ENCODE measurements around the gene WDR35.
"Not testable (repeated sequence)": the region's sequence is repeated elsewhere in the genome, so short reads cannot be mapped to it uniquely, and the experiment has no call there.

The WDR35 gene

DNA sequence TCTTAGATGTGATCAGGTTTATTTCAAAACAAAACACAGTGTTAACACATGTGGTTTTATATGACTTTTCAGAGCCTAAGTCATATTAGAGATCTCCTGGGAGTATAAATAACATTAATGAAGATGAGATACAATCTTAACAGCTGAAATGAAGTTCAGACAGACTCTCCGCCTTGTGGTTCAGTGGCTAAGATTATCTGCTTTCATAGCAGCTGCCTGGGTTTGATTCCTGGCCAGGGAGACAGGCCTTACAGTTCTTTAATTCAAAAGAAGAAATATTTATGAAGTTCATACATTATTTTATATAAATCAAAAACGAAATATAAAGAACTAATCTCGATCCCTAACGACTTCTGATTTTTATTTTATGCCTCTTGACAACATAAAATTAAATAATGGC lies 52.9 kb downstream of the WDR35 start:
- DNase-seq = no peak

DNA sequence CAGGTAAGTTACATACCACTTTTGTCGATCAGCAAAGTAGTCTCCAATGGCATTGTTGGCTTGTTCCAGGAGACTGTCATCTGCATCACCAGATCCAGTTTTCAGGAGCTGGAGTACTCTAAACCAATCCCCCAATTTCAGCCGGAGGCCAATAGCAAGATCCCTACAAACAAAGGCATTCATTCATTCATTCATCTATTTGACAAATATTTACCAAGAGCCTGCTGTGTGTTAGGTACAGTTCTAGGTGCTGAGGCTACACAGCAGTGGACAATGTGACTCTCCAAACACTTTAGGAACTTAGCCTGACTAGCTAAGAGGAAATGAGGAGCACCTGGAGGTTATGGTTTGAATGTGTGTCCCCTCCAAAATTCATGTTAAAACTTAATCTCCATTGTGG lies 53.7 kb downstream of the WDR35 start:
- no peak for DNase-seq

GRCh38 chr2:19933351-19933981 lies 56.4 kb downstream of the WDR35 start:
- no peak for DNase-seq

- DNase-seq = no peak
Measured at GRCh38 chr2:19932928-19933327, 57.0 kb downstream of the WDR35 start.

- DNase-seq = no peak
Measured at GRCh38 chr2:19929226-19929625, 60.7 kb downstream of the WDR35 start.

DNA sequence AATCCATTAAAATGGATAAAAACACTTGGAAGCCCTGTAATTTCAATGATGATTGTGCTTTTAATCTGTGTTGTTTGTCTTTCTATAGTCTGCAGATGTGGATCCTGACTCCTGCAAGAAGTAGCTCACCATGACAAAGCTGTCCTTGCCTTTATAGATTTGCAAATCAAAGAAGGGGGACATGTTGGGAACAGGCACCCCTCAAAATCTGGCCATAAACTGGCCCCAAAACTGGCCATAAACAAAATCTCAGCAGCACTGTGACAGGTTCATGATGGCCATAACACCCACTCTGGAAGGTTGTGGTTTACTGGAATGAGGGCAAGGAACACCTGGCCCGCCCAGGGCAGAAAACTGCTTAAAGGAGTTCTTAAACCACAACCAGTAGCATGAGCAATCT lies 62.1 kb downstream of the WDR35 start:
- DNase-seq = peak; percentile 13

DNA sequence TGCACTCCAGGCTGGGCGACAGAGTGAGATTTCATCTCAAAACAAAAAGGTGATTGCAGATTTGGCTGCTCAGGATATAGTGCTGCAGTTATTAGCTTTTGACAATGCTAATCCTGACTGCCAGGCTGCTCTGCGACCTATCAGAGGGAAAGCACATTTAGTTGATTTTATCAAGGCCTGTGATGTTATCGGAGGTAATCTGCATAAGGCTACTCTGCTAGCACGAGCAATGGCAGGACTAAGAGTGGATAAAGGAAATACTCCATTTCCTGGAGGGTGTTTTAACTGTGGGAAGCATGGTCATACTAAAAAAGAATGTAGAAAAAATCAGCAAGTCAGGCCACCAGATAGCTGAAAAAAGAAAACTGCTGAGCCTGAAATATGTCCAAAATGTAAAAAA lies 65.4 kb downstream of the WDR35 start:
- DNase-seq = not testable (repeated sequence)

DNA sequence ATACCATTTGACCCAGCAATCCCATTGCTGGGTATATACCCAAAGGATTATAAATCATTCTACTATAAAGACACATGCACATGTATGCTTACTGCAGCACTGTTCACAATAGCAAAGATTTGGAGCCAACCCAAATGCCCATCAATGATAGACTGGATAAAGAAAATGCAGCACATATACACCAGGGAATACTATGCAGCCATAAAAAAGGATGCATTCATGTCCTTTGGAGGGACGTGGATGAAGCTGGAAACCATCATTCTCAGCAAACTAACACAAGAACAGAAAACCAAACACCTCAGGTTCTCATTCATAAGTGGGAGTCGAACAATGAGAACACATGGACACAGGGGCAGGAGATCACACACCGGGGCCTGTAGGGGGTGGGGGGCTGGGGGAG lies 67.7 kb downstream of the WDR35 start:
- not testable (repeated sequence) for DNase-seq

DNA sequence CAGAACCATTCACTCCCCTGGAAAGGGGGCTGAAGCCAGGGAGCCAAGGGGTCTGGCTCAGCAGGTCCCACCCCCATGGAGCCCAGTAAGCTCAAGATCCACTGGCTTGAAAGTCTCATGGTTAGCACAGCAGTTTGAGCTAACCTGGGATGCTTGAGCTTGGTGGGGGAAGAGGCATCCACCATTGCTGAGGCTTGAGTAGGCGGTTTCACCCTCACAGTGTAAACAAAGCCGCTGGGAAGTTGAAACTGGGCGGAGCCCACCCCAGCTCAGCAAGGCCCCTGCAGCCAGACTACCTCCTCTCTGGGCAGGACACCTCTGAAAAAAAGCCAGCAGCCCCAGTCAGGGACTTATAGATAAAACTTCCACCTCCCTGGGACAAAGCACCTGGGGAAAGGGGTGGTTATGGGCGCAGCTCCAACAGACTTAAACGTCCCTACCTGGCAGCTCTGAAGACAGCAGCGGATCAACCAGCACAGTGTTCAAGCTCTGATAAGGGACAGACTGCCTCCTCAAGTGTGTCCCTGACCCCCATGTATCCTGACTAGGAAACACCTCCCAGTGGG lies 73.4 kb downstream of the WDR35 start:
- DNase-seq = no peak

GRCh38 chr2:19914266-19914975 lies 75.5 kb downstream of the WDR35 start:
- DNase-seq = no peak

DNA sequence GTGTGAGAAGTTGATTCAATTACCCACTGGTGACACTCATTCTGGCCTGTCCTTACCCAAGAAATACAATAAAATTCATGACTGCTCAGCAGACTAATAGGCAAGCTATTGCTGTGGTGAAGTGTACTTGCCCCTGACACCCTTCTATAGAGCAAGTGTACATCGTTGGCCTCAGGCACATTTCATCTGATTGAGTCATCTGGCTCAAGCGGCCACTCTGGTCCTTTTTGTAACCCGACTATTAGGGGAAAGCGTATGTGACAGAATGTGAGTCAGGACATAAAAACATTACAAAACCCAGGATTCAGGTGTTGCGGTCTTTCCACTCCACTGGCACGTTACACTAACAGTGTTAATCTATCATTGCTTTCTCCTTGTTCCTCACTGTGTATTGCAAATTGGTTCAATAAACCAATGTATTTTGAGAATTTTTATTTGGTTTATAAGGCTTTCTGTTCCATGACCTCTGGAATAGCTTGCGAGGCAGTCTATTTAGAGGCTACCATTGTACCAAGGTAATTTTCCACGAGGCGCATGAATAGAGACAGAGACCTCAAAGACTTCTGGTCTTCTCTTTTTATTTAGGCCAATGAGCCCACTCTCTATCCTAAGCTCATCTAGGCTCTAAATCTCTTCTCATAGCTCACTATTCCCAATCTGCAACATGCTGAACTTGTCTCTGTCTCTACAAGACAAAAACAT lies 77.9 kb downstream of the WDR35 start:
- no peak for DNase-seq

DNA sequence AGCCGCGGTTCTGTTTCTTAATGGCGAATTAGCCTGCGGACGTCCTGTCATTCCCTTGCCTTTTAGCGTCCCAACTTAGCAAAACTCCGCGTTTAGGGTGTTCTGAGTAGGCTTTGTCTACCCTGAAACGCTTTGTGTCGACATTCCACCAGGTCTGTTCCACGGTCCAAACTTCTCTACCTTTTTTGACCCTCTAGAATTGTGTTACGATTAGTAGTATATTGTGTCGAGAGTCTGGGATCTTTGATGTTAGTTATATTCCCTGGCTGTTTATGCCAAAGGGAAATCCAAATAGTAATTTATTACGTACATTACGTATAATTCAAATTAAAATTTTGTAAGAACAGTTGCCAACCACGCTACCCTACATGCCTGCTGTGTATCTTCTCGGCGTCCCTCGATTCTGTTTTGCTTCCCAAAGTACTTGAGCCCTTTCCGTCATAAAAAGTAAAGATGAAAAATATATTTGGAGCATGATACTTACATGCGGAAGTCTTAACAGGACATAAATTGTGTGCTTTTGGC lies 87.6 kb downstream of the WDR35 start:
- peak; percentile 57 for DNase-seq

DNA sequence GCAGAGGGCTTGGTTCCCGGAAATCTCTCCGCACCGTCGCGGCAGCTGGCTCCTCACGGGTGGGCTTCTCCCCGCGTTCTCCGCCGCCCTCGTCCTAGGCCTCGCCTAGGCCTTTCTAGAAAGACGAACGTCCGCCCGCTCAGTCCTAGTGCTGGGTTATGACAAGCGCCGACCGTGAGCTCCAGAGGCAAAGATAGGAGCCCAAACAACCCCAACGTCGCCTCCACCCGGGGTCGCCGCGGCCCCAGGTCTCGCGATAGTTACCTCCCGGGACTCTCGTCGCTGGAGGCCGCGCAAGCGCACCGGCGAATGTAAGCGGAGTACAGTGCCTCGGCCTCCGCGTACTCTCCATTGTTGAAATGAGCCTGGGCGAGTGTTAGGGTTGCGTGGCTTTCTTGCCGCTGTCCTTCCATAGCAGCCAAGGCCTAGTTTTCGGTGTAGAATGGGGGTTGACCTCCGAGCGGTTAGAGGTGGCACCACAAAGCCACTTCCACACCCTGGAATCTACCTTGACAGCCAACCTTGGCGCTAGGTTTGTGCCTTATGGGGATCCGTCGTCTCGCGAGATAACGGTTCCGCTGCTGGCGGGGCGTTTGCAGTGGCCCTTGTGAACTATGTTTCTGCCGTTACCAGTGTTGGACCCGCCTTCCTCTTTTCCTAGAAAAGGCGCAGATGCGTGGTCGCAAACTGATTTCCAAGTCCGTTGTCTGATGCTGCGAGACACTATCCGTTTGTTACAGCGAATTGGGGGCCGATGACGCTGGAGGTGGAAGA lies 88.3 kb downstream of the WDR35 start, which contains the start of gene TTC32:
TTC32 (minus strand) TSS at position 542 of the 774 bp plus-strand sequence; CDS start at position 413, 129 bp downstream.
- peak; percentile 95 for DNase-seq

GRCh38 chr2:19900931-19901441 lies 88.9 kb downstream of the WDR35 start:
- peak; percentile 56 for DNase-seq

GRCh38 chr2:19899985-19900930 lies 89.6 kb downstream of the WDR35 start:
- peak; percentile 13 for DNase-seq

GRCh38 chr2:19898592-19899329 lies 91.1 kb downstream of the WDR35 start:
- DNase-seq = peak; percentile 20

GRCh38 chr2:19897623-19898245 lies 92.2 kb downstream of the WDR35 start:
- no peak for DNase-seq

- no peak for DNase-seq
Measured at GRCh38 chr2:19895535-19895934, 94.4 kb downstream of the WDR35 start.

DNA sequence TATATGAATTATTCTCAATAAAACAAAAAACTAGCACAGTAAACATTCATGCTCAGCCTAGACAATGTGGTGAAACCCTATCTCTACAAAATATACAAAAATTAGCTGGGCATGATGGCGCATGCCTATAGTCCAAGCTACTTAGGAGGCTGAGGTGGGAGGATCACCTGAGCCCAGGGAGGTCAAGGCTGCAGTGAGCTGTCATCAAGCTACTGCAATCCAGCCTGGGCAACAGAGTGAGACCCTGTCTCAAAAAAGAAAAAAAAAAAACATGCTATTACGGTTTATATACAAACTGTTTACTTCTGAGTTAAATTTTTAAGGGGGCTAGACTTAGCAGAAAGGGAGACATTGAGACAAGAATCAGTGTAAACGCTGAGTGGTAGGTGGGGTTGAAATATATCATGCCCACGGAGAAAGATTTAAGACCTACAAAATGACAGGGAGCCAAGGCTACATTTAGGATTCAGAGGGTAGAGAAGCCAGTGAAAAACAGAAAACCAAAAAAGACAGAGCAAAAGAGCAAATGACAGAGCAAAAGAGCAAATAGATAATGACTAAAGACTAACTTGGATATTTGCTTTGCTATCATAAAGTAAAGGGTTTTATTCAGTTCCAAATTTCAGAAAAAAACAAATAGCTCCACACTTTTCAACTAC lies 95.6 kb downstream of the WDR35 start:
- no peak for DNase-seq

Data from NCI-H82 (cell line).